ENCODE data around the gene LPO. TPM values are rescaled to one million over a fixed set of nuclear protein-coding genes. Genes with fewer than 3 reads are reported as not detected.

LPO gene
- total RNA-seq, 1 donor from 2014 or later: not detected

- no peak overlapping the region for H3K9ac ChIP-seq (ENCODE audit: low read depth in 1 of 3, low read length in 3 of 3)
- H3K9me3 ChIP-seq (ENCODE audit: control insufficient read depth in 3 of 3, low read length in 3 of 3): no peaks in the 10 kb centered on the region
- H3K4me3 ChIP-seq (ENCODE audit: low read length in 3 of 3): no peak overlapping the region
- no peaks in the 10 kb centered on the region for H3K27me3 ChIP-seq (ENCODE audit: control insufficient read depth in 3 of 3, insufficient read depth in 3 of 3, low read length in 3 of 3)
- H3K27ac ChIP-seq (ENCODE audit: low read depth, low read length): no peak overlapping the region
- peaks cover 0 to 5% (median 0%) of the 10 kb centered on the region in 3 donors for H3K36me3 ChIP-seq (ENCODE audit: control insufficient read depth in 3 of 3, insufficient read depth in 3 of 3, low read length in 3 of 3)
- H3K4me1 ChIP-seq (ENCODE audit: control insufficient read depth in 3 of 3, insufficient read depth in 3 of 3, low read length in 3 of 3): no peaks in the 10 kb centered on the region
Measured at GRCh38 chr17:58308173-58308984, 70.0 kb downstream of the LPO start.

GRCh38 chr17:58308985-58309917, 70.9 kb downstream of the LPO start:
- no peak overlapping the region for H3K9ac ChIP-seq (ENCODE audit: low read depth in 1 of 3, low read length in 3 of 3)
- H3K9me3 ChIP-seq (ENCODE audit: control insufficient read depth in 3 of 3, low read length in 3 of 3): no peaks in the 10 kb centered on the region
- no peaks in the 10 kb centered on the region for H3K4me1 ChIP-seq (ENCODE audit: control insufficient read depth in 3 of 3, insufficient read depth in 3 of 3, low read length in 3 of 3)
- H3K27ac ChIP-seq (ENCODE audit: low read depth, low read length): no peak overlapping the region
- no peaks in the 10 kb centered on the region for H3K27me3 ChIP-seq (ENCODE audit: control insufficient read depth in 3 of 3, insufficient read depth in 3 of 3, low read length in 3 of 3)
- no peak overlapping the region for H3K4me3 ChIP-seq (ENCODE audit: low read length in 3 of 3)
- peaks cover 0 to 5% (median 0%) of the 10 kb centered on the region in 3 donors for H3K36me3 ChIP-seq (ENCODE audit: control insufficient read depth in 3 of 3, insufficient read depth in 3 of 3, low read length in 3 of 3)

- Histone ChIP-seq H3K27me3 (ENCODE audit: control insufficient read depth in 3 of 3, insufficient read depth in 3 of 3, low read length in 3 of 3) (no peaks in the 10 kb centered on the region), H3K9ac (ENCODE audit: low read depth in 1 of 3, low read length in 3 of 3) (no peak overlapping the region), H3K4me3 (ENCODE audit: low read length in 3 of 3) (no peak overlapping the region), H3K36me3 (ENCODE audit: control insufficient read depth in 3 of 3, insufficient read depth in 3 of 3, low read length in 3 of 3) (peaks cover 0 to 5% (median 0%) of the 10 kb centered on the region in 3 donors), H3K4me1 (ENCODE audit: control insufficient read depth in 3 of 3, insufficient read depth in 3 of 3, low read length in 3 of 3) (no peaks in the 10 kb centered on the region), H3K9me3 (ENCODE audit: control insufficient read depth in 3 of 3, low read length in 3 of 3) (no peaks in the 10 kb centered on the region), H3K27ac (ENCODE audit: low read depth, low read length) (no peak overlapping the region)
Measured at GRCh38 chr17:58309918-58310259, 71.5 kb downstream of the LPO start.

GRCh38 chr17:58310511-58311428, 72.4 kb downstream of the LPO start:
- Histone ChIP-seq H3K4me1 (ENCODE audit: control insufficient read depth in 3 of 3, insufficient read depth in 3 of 3, low read length in 3 of 3) (no peaks in the 10 kb centered on the region), H3K4me3 (ENCODE audit: low read length in 3 of 3) (no peak overlapping the region), H3K27me3 (ENCODE audit: control insufficient read depth in 3 of 3, insufficient read depth in 3 of 3, low read length in 3 of 3) (no peaks in the 10 kb centered on the region), H3K27ac (ENCODE audit: low read depth, low read length) (no peak overlapping the region), H3K9me3 (ENCODE audit: control insufficient read depth in 3 of 3, low read length in 3 of 3) (no peaks in the 10 kb centered on the region), H3K9ac (ENCODE audit: low read depth in 1 of 3, low read length in 3 of 3) (no peak overlapping the region), H3K36me3 (ENCODE audit: control insufficient read depth in 3 of 3, insufficient read depth in 3 of 3, low read length in 3 of 3) (peaks cover 0 to 9% (median 0%) of the 10 kb centered on the region in 3 donors)

GRCh38 chr17:58311429-58311894, 73.1 kb downstream of the LPO start:
- H3K9ac ChIP-seq (ENCODE audit: low read depth in 1 of 3, low read length in 3 of 3): no peak overlapping the region
- no peak overlapping the region for H3K4me3 ChIP-seq (ENCODE audit: low read length in 3 of 3)
- no peaks in the 10 kb centered on the region for H3K9me3 ChIP-seq (ENCODE audit: control insufficient read depth in 3 of 3, low read length in 3 of 3)
- no peaks in the 10 kb centered on the region for H3K27me3 ChIP-seq (ENCODE audit: control insufficient read depth in 3 of 3, insufficient read depth in 3 of 3, low read length in 3 of 3)
- no peak overlapping the region for H3K27ac ChIP-seq (ENCODE audit: low read depth, low read length)
- peaks cover 0 to 12% (median 1%) of the 10 kb centered on the region in 3 donors for H3K36me3 ChIP-seq (ENCODE audit: control insufficient read depth in 3 of 3, insufficient read depth in 3 of 3, low read length in 3 of 3)
- no peaks in the 10 kb centered on the region for H3K4me1 ChIP-seq (ENCODE audit: control insufficient read depth in 3 of 3, insufficient read depth in 3 of 3, low read length in 3 of 3)

- Histone ChIP-seq H3K9ac (ENCODE audit: low read depth in 1 of 3, low read length in 3 of 3) (no peak overlapping the region), H3K4me3 (ENCODE audit: low read length in 3 of 3) (no peak overlapping the region), H3K36me3 (ENCODE audit: control insufficient read depth in 3 of 3, insufficient read depth in 3 of 3, low read length in 3 of 3) (peaks cover 0 to 10% (median 1%) of the 10 kb centered on the region in 3 donors), H3K27ac (ENCODE audit: low read depth, low read length) (no peak overlapping the region), H3K9me3 (ENCODE audit: control insufficient read depth in 3 of 3, low read length in 3 of 3) (no peaks in the 10 kb centered on the region), H3K27me3 (ENCODE audit: control insufficient read depth in 3 of 3, insufficient read depth in 3 of 3, low read length in 3 of 3) (no peaks in the 10 kb centered on the region), H3K4me1 (ENCODE audit: control insufficient read depth in 3 of 3, insufficient read depth in 3 of 3, low read length in 3 of 3) (no peaks in the 10 kb centered on the region)
Measured at GRCh38 chr17:58312021-58312630, 73.7 kb downstream of the LPO start.

GRCh38 chr17:58312829-58313228, 74.4 kb downstream of the LPO start:
- Histone ChIP-seq H3K27ac (ENCODE audit: low read depth, low read length) (no peak overlapping the region), H3K9ac (ENCODE audit: low read depth in 1 of 3, low read length in 3 of 3) (no peak overlapping the region), H3K9me3 (ENCODE audit: control insufficient read depth in 3 of 3, low read length in 3 of 3) (no peaks in the 10 kb centered on the region), H3K4me3 (ENCODE audit: low read length in 3 of 3) (no peak overlapping the region), H3K36me3 (ENCODE audit: control insufficient read depth in 3 of 3, insufficient read depth in 3 of 3, low read length in 3 of 3) (peaks cover 0 to 6% (median 1%) of the 10 kb centered on the region in 3 donors), H3K4me1 (ENCODE audit: control insufficient read depth in 3 of 3, insufficient read depth in 3 of 3, low read length in 3 of 3) (no peaks in the 10 kb centered on the region), H3K27me3 (ENCODE audit: control insufficient read depth in 3 of 3, insufficient read depth in 3 of 3, low read length in 3 of 3) (no peaks in the 10 kb centered on the region)

- no peaks in the 10 kb centered on the region for H3K9me3 ChIP-seq (ENCODE audit: control insufficient read depth in 3 of 3, low read length in 3 of 3)
- H3K27me3 ChIP-seq (ENCODE audit: control insufficient read depth in 3 of 3, insufficient read depth in 3 of 3, low read length in 3 of 3): no peaks in the 10 kb centered on the region
- H3K9ac ChIP-seq (ENCODE audit: low read depth in 1 of 3, low read length in 3 of 3): no peak overlapping the region
- no peak overlapping the region for H3K27ac ChIP-seq (ENCODE audit: low read depth, low read length)
- H3K4me1 ChIP-seq (ENCODE audit: control insufficient read depth in 3 of 3, insufficient read depth in 3 of 3, low read length in 3 of 3): no peaks in the 10 kb centered on the region
- peaks cover 0 to 6% (median 1%) of the 10 kb centered on the region in 3 donors for H3K36me3 ChIP-seq (ENCODE audit: control insufficient read depth in 3 of 3, insufficient read depth in 3 of 3, low read length in 3 of 3)
- H3K4me3 ChIP-seq (ENCODE audit: low read length in 3 of 3): no peak overlapping the region
Measured at GRCh38 chr17:58313815-58314705, 75.7 kb downstream of the LPO start.

All from skeletal muscle tissue (tissue), 4 donors.